GM18511 (cell line): ENCODE data around the gene ATP8B4.

Experiments
- ATAC-seq: cut with Tn5 transposase; IDR thresholded peaks from one replicate; pipeline ENCODE4 v1.9.1; 2021; ENCODE audit warnings: mild to moderate bottlenecking, moderate library complexity; ENCODE audit not compliant: unreplicated experiment

Gene ATP8B4

DNA sequence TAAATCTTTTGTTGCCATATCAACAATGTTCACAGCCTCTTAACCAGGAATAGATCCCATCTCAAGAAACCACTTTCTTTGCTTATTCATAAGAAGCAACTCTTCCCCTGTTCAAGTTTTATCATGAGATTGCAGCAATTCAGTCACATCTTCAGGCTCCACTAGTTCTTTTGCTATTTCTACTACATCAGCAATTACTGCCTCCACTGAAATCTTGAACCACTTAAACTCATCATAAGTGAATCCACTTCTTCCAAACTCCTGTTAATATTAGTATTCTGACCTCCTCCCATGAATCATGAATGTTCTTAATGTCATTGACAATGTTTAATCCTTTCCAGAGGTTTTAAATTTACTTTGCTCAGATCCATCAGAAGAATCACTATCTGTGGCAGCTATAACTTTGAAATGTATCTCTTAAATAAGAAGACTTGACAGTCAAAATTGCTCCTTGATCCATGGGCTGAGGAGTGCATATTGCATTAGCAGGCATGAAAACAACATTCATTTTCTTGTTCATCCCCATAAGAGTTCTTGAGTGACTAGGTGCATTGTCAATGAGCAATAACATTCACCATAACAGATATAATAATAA lies 292.3 kb downstream of the ATP8B4 start:
- ATAC-seq, result no peak

DNA sequence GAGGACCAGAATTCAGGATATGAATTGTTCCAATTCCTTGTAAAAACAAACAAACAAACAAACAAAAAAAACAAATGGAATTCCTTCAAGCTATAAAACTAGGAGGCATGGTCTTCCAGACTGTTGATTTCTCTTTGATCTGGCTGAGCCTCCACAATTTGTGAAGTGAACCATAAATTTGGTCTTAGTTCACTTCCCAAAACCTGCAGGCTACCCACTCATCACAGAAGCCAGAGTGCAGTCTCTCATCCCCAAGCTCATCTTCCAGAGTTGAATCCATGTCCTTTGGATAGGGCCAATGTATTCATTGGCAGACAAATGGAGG lies 294.3 kb downstream of the ATP8B4 start:
- no peak for ATAC-seq

DNA sequence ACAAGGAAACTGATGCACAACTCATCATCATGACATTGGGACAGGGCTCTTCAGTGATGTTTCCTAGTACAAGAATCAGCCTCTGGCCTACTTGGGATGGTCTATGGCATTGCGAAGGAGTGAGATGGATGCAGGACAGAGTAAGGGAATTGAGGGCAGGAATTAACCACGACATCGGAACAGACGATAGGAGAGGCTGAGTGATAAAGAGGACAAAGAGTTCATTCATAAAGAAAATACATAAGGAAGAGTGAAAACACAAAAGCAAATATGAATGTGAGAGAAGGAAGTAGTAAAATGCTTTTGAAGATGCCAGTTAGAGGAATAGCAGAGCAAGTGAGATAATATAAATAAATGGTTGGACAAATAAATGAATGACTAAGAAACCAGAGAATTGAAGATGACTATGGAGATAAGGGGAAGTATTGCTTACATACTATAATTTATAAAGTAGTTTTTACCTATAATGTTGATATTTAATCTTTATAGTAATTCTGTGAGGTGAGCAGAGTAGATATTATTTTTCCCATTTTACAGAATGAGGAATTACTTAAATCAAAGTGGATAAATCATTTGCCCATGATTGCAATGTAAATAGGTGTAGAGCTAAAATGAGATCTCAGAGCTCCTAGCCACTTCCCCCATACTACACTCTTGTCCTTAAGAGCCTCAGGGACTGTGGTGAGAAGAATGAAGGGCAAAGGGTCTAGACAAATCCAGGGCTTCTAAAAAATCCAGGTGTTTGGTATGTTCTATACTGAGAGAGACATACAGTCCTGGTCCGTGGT lies 294.9 kb downstream of the ATP8B4 start:
- no peak for ATAC-seq

DNA sequence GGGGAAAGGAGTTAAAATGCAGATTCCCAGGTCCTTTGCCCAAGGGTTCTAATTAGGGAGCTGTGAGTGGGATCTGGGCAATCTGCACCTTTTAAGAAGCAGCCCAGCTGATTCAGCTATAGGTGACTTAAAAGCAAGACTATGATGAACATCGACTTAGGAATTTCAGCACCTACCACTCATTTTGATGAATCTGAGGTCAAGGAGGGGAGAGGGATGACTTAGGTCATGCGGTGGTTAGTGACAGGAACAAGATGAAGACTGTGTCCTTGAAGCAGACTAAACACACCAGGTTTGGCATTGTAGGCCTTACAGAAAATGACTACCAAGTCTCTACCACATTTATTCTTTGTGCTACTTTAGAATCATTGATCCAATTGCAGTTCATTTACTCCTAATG lies 301.9 kb downstream of the ATP8B4 start:
- no peak for ATAC-seq

DNA sequence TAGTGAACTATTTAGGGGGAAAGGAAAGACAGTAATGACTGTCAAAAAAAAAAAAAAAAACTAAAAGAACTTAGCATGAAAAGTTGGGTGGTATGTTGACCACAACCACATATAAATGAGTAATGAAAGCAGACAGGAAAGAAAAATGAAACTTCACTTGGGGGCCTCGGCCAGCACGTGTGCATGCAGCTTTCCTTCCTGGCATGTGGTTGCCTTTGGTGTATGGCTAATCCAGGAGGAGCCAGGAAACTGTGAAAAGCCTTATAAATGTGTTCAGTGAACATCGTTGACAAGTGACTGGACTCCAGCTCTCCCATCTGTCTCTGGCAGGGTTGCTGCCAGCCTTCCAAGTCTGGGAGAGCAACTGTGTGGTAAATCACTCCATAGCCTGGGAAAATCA lies 303.1 kb downstream of the ATP8B4 start:
- ATAC-seq, result peak; percentile 92

DNA sequence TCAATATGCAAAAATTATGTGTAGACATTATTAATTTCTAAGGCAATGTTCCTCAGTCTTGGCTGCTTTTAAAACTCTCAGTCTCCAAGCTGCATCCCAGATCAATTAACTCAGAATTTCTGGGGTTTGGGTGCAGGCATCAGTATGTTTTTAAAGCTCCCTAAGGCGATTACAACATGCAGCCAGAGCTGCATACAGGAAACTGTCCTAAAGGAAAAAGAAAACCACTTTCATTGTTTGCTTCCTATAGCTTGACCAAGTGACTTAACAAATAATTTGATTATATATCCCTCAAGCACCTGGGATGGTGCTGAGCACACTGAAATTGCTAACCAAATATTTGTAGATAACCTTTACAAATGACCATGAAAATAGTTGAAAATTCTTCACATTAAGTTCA lies 303.5 kb downstream of the ATP8B4 start:
- ATAC-seq, result no peak

DNA sequence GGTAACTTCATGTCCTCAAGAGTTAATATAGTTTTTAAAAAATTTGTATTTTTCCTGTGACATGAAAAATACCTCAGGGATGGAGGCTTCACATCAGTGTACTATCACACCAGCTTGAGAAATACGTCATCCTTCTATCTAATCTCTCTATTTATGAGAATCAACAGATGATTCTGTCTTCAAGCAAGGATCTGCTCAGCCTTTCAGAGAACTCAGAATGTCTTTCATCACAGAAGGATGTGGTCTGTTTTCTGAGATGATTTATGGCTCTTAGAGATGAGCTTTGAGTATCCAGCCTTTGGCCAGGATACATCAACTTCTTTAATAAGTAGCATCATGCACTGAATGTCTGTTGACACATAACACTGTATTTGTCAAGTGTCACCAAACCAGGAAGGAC lies 304.3 kb downstream of the ATP8B4 start:
- ATAC-seq, result no peak

DNA sequence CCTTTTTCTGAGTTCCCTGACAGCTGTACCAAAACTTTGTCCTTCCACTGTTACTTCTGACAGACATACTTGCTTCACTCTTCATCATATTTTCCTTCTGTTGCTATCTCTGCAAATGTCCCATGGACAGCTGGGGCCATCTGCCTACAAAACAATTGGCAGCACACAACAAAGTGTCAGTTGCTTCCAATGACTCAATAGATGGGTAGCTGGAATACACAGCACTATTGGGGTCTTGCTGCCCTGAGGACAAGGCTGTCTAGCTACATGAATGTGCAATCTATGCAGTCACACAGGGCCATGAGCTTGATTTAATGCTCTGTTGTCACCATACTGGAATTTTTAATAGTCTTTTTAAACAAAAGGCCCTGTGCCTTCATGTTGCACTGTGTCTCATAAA lies 305.4 kb downstream of the ATP8B4 start:
- no peak for ATAC-seq

DNA sequence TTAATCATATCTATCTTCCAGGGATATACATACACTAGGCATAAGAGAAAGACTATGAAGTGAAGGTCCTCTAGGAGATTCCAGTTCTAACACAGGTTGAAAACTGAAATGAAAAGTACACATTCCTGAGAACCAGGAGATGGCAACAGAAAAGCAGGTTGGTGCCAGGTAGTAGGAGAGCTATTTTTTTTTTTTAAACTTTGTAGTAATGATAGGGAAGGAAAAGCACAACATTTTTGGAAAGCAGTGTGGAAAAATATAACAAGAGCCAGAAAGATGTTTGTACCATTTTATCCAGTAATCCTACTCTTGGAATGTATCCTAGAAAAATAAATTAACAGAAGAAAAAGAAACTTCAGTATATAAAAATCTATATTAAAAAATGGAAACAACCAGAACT lies 308.3 kb downstream of the ATP8B4 start:
- no peak for ATAC-seq

DNA sequence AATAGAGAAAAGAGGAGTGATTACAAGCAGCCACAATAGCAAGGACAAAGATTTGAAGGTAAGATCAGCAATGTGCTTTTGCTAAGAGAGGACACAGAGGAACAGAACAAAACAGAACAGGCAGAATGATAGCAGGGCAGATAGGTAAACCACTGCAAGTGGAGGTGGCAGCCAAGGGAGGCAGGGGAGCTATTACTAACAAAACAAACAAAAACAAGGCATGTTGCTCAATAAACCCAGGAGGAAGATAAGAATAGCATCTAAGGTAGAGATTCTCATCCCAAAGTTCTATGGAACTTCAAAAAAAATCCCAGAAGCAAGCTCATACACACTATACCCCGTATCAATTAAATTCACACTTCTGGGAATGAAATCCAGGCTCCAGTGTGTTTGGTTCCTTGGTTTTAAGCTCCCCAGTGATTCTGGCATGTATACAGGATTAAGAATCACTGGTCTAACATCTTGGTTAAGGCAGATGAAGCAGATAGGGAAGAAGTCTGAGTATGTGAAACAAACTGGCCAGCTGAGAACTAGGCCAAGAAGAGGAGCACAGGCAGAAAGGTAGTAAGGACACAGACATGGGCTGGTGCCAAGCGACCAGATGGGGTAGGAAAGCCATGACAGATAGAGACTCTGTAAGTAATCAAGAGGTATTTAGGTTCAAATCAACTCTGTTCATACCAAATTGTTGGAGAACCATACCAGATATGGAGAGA lies 309.0 kb downstream of the ATP8B4 start:
- ATAC-seq, result no peak

DNA sequence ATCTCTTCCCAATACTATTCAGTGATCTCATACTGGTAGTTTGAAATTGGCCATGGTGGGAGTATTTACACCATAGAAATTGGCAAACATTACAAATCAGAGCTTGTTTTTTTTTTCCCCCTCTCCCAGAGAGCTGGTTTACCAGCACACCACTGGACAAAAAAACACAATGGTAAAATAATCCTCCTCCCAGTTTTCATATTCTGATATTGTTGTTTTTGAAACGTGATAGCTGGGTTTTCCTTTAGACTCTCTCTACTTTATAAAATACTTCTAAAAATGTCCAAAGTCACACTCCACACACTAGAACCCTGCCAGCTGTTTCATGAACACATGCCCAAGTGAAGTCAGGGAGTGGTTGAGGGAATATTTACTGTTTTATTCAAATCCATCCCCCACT lies 310.7 kb downstream of the ATP8B4 start:
- no peak for ATAC-seq
